IMR-90 (cell line): ENCODE results near the gene PSD2. TPM values are rescaled to one million over a fixed set of nuclear protein-coding genes. Genes with fewer than 3 reads are reported as not detected.

ENCODE experiments used
- ATAC-seq: fragments of 200-7000 bp; cut with Tn5 transposase; 2 replicates; pipeline ENCODE4 v1.9.1; 2020; ENCODE audit warnings: low read depth, mild to moderate bottlenecking, moderate library complexity
- BruUV-seq: library from RNA; stranded (reverse); fragments of 400-500 nt; replicated peaks from 2 replicates; lab custom pipeline; 2021; lab: Mats Ljungman, UMichigan
- CTCF ChIA-PET: fragments of 300-600 bp; formaldehyde crosslinking; extraction: SDS; loops from one replicate; lab custom pipeline; 2021; ENCODE audit warnings: antibody characterized with exemption; lab: Yijun Ruan, JAX
- POLR2A ChIA-PET: fragments of 300-600 bp; sonication (Branson Sonifier 250); formaldehyde crosslinking; loops from one replicate; lab custom pipeline; 2022; ENCODE audit warnings: antibody characterized with exemption; ENCODE audit not compliant: unreplicated experiment; lab: Charles Lee
- DNase-seq: peaks from one replicate; pipeline ENCODE4 v3.0.0; 2013
- H2AFZ ChIP-seq: replicated peaks from 2 replicates; pipeline ENCODE3; 2013; ENCODE audit warnings: low read length, mild to moderate bottlenecking; ENCODE audit not compliant: poor library complexity
- H2AK5ac ChIP-seq: 2 replicates; pipeline ENCODE4 v1.6.1; 2013; ENCODE audit warnings: low read depth, low read length, inconsistent platforms
- H2AK9ac ChIP-seq: replicated peaks from 2 replicates; pipeline ENCODE3; 2013; ENCODE audit warnings: mild to moderate bottlenecking, low read depth, low read length, moderate library complexity; ENCODE audit not compliant: poor library complexity
- H2BK120ac ChIP-seq: 2 replicates; pipeline ENCODE4 v1.6.1; 2013; ENCODE audit warnings: low read depth, low read length, inconsistent platforms
- H2BK15ac ChIP-seq: 3 replicates; pipeline ENCODE4 v1.6.1; 2013; ENCODE audit warnings: low read depth, low read length, inconsistent platforms
- H2BK20ac ChIP-seq: 2 replicates; pipeline ENCODE4 v1.6.1; 2013; ENCODE audit warnings: low read depth, mild to moderate bottlenecking, inconsistent platforms, low read length, moderate library complexity
- H2BK5ac ChIP-seq: 2 replicates; pipeline ENCODE4 v1.6.1; 2013; ENCODE audit warnings: mild to moderate bottlenecking, low read depth, low read length, inconsistent platforms; ENCODE audit not compliant: poor library complexity, severe bottlenecking
- H3K14ac ChIP-seq: replicated peaks from 2 replicates; pipeline ENCODE4 v1.6.1; 2013; ENCODE audit warnings: low read depth, low read length, inconsistent platforms
- H3K18ac ChIP-seq: 2 replicates; pipeline ENCODE4 v1.6.1; 2013; ENCODE audit warnings: low read depth, low read length, control low read depth
- H3K23ac ChIP-seq: 2 replicates; pipeline ENCODE4 v1.6.1; 2013; ENCODE audit warnings: low read depth, low read length, inconsistent platforms
- H3K27ac ChIP-seq: 2 replicates; pipeline ENCODE4 v1.5.1; 2013; ENCODE audit warnings: mild to moderate bottlenecking, control low read depth, low read length; ENCODE audit not compliant: insufficient read depth
- H3K27me3 ChIP-seq: 2 replicates; pipeline ENCODE4 v1.6.1; 2013; ENCODE audit warnings: low read length; ENCODE audit not compliant: control insufficient read depth, insufficient read depth
- H3K36me3 ChIP-seq: 2 replicates; pipeline ENCODE4 v1.6.1; 2013; ENCODE audit warnings: low read length, mixed read lengths; ENCODE audit not compliant: control insufficient read depth, insufficient read depth
- H3K4ac ChIP-seq: 2 replicates; pipeline ENCODE4 v1.6.1; 2013; ENCODE audit warnings: low read depth, low read length, inconsistent platforms
- H3K4me1 ChIP-seq: 2 replicates; pipeline ENCODE4 v1.6.1; 2013; ENCODE audit warnings: low read length, mixed read lengths; ENCODE audit not compliant: control insufficient read depth, insufficient read depth
- H3K4me2 ChIP-seq: 2 replicates; pipeline ENCODE4 v1.6.1; 2013; ENCODE audit warnings: low read depth, mild to moderate bottlenecking, control low read depth, low read length, moderate library complexity
- H3K4me3 ChIP-seq: 2 replicates; pipeline ENCODE4 v1.5.1; 2013; ENCODE audit warnings: low read depth, mild to moderate bottlenecking, control low read depth, low read length, moderate library complexity; ENCODE audit not compliant: insufficient read depth
- H3K56ac ChIP-seq: 2 replicates; pipeline ENCODE4 v1.6.1; 2013; ENCODE audit warnings: low read length, inconsistent platforms; ENCODE audit not compliant: insufficient read depth; ENCODE audit errors: extremely low read depth
- H3K79me1 ChIP-seq, 2 experiments: 2 replicates each; pipeline ENCODE4 v1.6.1; 2013; ENCODE audit warnings: low read length in 2 of 2, inconsistent platforms in 1 of 2, low read depth in 1 of 2
- H3K9ac ChIP-seq: 2 replicates; pipeline ENCODE4 v1.6.1; 2013; ENCODE audit warnings: low read depth, low read length, control low read depth
- H3K9me1 ChIP-seq: 2 replicates; pipeline ENCODE4 v1.6.1; 2013; ENCODE audit warnings: low read length, inconsistent platforms; ENCODE audit not compliant: insufficient read depth
- H3K9me3 ChIP-seq: 2 replicates; pipeline ENCODE4 v1.6.1; 2013; ENCODE audit warnings: low read length; ENCODE audit not compliant: control insufficient read depth, insufficient read depth
- H4K20me1 ChIP-seq: 2 replicates; pipeline ENCODE4 v1.6.1; 2013; ENCODE audit warnings: low read length, inconsistent platforms; ENCODE audit not compliant: insufficient read depth
- H4K5ac ChIP-seq: 2 replicates; pipeline ENCODE4 v1.6.1; 2013; ENCODE audit warnings: mild to moderate bottlenecking, low read depth, low read length, control low read depth
- H4K8ac ChIP-seq, 2 experiments: 2 replicates each; pipeline ENCODE4 v1.6.1; 2013; ENCODE audit warnings: low read depth in 2 of 2, low read length in 2 of 2, control low read depth in 1 of 2, inconsistent platforms in 1 of 2
- H4K91ac ChIP-seq: 2 replicates; pipeline ENCODE4 v1.6.1; 2013; ENCODE audit warnings: low read depth, low read length, inconsistent platforms; ENCODE audit not compliant: insufficient read depth
- MAFK ChIP-seq: IDR thresholded peaks from 2 replicates; pipeline ENCODE4 v1.6.1; 2012; ENCODE audit warnings: low read depth, low read length, improper control_type of control experiment
- MAZ ChIP-seq: IDR thresholded peaks from 2 replicates; pipeline ENCODE4 v1.6.1; 2012; ENCODE audit warnings: low read depth, mild to moderate bottlenecking, low read length, improper control_type of control experiment, moderate library complexity, borderline replicate concordance
- MXI1 ChIP-seq: IDR thresholded peaks from 2 replicates; pipeline ENCODE4 v1.6.1; 2012; ENCODE audit warnings: low read depth, mild to moderate bottlenecking, low read length, moderate library complexity, borderline replicate concordance
- NFE2L2 ChIP-seq: fragments of 150-350 bp; IDR thresholded peaks from 2 replicates; pipeline ENCODE4 v1.6.1; 2016; ENCODE audit warnings: low read depth, mild to moderate bottlenecking, low read length
- RCOR1 ChIP-seq: IDR thresholded peaks from 2 replicates; pipeline ENCODE4 v1.6.1; 2012; ENCODE audit warnings: mild to moderate bottlenecking, low read length, improper control_type of control experiment; ENCODE audit not compliant: insufficient replicate concordance
- RFX5 ChIP-seq: IDR thresholded peaks from 2 replicates; pipeline ENCODE4 v1.8.0; 2012; ENCODE audit warnings: low read depth, mild to moderate bottlenecking, low read length, moderate library complexity
- SMC3 ChIP-seq: fragments of 150-350 bp; IDR thresholded peaks from 2 replicates; pipeline ENCODE4 v1.6.1; 2016; ENCODE audit warnings: low read depth, mild to moderate bottlenecking, antibody characterized with exemption, low read length, moderate library complexity
- WGBS, 2 experiments: methylation state at CpG; one replicate each; pipeline versions ENCODE4 v1.1.5 to v1.1.7; 2013; ENCODE audit warnings: missing lambda C conversion rate in 2 of 2; ENCODE audit not compliant: insufficient read length in 1 of 2; ENCODE audit errors: extremely low coverage in 2 of 2; 5-methylcytosine and 5-hydroxymethylcytosine counted together
- dilution Hi-C: fragments of 300-500 bp; cut with HindIII; formaldehyde crosslinking; loops from one replicate; pipeline ENCODE4 v1.14.3; 2018; ENCODE audit warnings: low sequenced_read_pairs; ENCODE audit not compliant: unreplicated experiment
- in situ Hi-C: fragments of 300-500 bp; cut with MboI; formaldehyde crosslinking; loops from 3 replicates; pipeline ENCODE4 v1.14.3; 2019; ENCODE audit warnings: low sequenced_read_pairs, inconsistent platforms, mixed read lengths
- intact Hi-C: fragments of 100-400 bp; cut with micrococcal nuclease; formaldehyde crosslinking; loops from 2 replicates; pipeline ENCODE4 v1.10.0; 2022
- polyA plus RNA-seq, 3 experiments: library from polyadenylated mRNA; depleted of rRNA; stranded (reverse); fragments of >200 nt; gene quantifications; 2 replicates each; pipeline ENCODE4 v1.2.3, GENCODE V29; 2012; ENCODE audit warnings: low replicate concordance in 1 of 3
- total RNA-seq: library from RNA; depleted of rRNA; stranded (reverse); fragments of >200 nt; gene quantifications from 2 replicates; pipeline ENCODE4 v1.2.3, GENCODE V29; 2012
- TF ChIP-seq, protein P1 (sequence below): fragments of 150-350 bp; IDR thresholded peaks from 2 replicates; pipeline ENCODE4 v1.6.1; 2016; ENCODE audit warnings: low read depth, mild to moderate bottlenecking, low read length, moderate library complexity, borderline replicate concordance
- TF ChIP-seq, protein P2 (sequence below): conservative IDR thresholded peaks from 2 replicates; pipeline ENCODE4 v1.5.1; 2012; ENCODE audit warnings: mild to moderate bottlenecking, low read depth, low read length, improper control_type of control experiment
- TF ChIP-seq, protein P3 (sequence below): fragments of 150-350 bp; IDR thresholded peaks from 2 replicates; pipeline ENCODE4 v1.6.1; 2017; ENCODE audit warnings: mild to moderate bottlenecking, antibody characterized with exemption, low read length, low read depth

The PSD2 gene
- total and polyA plus RNA-seq, 2 of the 4 experiments (the other 2 are of a cell fraction), result 0.05 TPM; not detected in 1

- H3K4me2 ChIP-seq, result no peak overlapping the region
- CTCF ChIA-PET, result no interaction called here
- H3K56ac ChIP-seq, result no peak overlapping the region
- H3K9me3 ChIP-seq, result no peaks in the 10 kb centered on the region
- H3K4ac ChIP-seq, result no peak overlapping the region
- DNase-seq (no peak), ATAC-seq (no peak)
- no peak overlapping the region for H2AFZ ChIP-seq
- H3K79me1 ChIP-seq, result no peaks in the 10 kb centered on the region
- peaks cover 21% of the 10 kb centered on the region for H3K27me3 ChIP-seq
- H3K14ac ChIP-seq, result no peak overlapping the region
- intact Hi-C loops (no loop called here), in situ Hi-C loops (no loop called here), dilution Hi-C loops (no loop called here)
- H2BK5ac ChIP-seq, result no peak overlapping the region
- H3K9me1 ChIP-seq, result no peaks in the 10 kb centered on the region
- 83% methylated on average over 4 of the region's 16 CpGs; no CpG with 5 or more reads in 1 of the 2 experiments for WGBS, 2 experiments
- H4K5ac ChIP-seq, result no peak overlapping the region
- H2BK120ac ChIP-seq, result no peak overlapping the region
- TF ChIP-seq RCOR1 (no peak), MXI1 (no peak), NFE2L2 (no peak), RFX5 (no peak), SMC3 (no peak), MAFK (no peak), MAZ (no peak)
- TF ChIP-seq, protein P1, sequence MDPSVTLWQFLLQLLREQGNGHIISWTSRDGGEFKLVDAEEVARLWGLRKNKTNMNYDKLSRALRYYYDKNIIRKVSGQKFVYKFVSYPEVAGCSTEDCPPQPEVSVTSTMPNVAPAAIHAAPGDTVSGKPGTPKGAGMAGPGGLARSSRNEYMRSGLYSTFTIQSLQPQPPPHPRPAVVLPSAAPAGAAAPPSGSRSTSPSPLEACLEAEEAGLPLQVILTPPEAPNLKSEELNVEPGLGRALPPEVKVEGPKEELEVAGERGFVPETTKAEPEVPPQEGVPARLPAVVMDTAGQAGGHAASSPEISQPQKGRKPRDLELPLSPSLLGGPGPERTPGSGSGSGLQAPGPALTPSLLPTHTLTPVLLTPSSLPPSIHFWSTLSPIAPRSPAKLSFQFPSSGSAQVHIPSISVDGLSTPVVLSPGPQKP, result no peak
- TF ChIP-seq, protein P2, sequence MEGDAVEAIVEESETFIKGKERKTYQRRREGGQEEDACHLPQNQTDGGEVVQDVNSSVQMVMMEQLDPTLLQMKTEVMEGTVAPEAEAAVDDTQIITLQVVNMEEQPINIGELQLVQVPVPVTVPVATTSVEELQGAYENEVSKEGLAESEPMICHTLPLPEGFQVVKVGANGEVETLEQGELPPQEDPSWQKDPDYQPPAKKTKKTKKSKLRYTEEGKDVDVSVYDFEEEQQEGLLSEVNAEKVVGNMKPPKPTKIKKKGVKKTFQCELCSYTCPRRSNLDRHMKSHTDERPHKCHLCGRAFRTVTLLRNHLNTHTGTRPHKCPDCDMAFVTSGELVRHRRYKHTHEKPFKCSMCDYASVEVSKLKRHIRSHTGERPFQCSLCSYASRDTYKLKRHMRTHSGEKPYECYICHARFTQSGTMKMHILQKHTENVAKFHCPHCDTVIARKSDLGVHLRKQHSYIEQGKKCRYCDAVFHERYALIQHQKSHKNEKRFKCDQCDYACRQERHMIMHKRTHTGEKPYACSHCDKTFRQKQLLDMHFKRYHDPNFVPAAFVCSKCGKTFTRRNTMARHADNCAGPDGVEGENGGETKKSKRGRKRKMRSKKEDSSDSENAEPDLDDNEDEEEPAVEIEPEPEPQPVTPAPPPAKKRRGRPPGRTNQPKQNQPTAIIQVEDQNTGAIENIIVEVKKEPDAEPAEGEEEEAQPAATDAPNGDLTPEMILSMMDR, result no peak
- TF ChIP-seq, protein P3, sequence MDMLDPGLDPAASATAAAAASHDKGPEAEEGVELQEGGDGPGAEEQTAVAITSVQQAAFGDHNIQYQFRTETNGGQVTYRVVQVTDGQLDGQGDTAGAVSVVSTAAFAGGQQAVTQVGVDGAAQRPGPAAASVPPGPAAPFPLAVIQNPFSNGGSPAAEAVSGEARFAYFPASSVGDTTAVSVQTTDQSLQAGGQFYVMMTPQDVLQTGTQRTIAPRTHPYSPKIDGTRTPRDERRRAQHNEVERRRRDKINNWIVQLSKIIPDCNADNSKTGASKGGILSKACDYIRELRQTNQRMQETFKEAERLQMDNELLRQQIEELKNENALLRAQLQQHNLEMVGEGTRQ, result no peak
- no peak overlapping the region for H3K9ac ChIP-seq
- H2AK9ac ChIP-seq, result no peak overlapping the region
- no peak overlapping the region for H3K27ac ChIP-seq
- BruUV-seq, result no TSS peak
- H4K8ac ChIP-seq, result no peak overlapping the region
- no peak overlapping the region for H3K4me3 ChIP-seq
- H3K4me1 ChIP-seq, result no peaks in the 10 kb centered on the region
- H3K18ac ChIP-seq, result no peak overlapping the region
- H4K20me1 ChIP-seq, result no peaks in the 10 kb centered on the region
- H2BK15ac ChIP-seq, result no peak overlapping the region
- H2BK20ac ChIP-seq, result no peak overlapping the region
- H2AK5ac ChIP-seq, result no peak overlapping the region
- POLR2A ChIA-PET, result no interaction called here
- H3K23ac ChIP-seq, result no peak overlapping the region
- no peaks in the 10 kb centered on the region for H3K36me3 ChIP-seq
- H4K91ac ChIP-seq, result no peak overlapping the region
These were observed 43.7 kb downstream of the PSD2 start for GRCh38 chr5:139839232-139839815.
